Measurements from ENCODE around the gene CD180.

GRCh38 chr5:67142816-67143215 lies 53.8 kb downstream of the CD180 start:
- TF ChIP-seq EZH2 (IDR thresholded peaks at IDR 0.05; ENCODE audit: borderline replicate concordance) (no peak), CTCF (IDR thresholded peaks at IDR 0.05; ENCODE audit: poor library complexity) (no peak)
